GM19239 (cell line): ENCODE data around the gene GNL2.
"Not testable (repeated sequence)": the region's sequence is repeated elsewhere in the genome, so short reads cannot be mapped to it uniquely, and the experiment has no call there.

Experiments
- DNase-seq: peaks from one replicate; pipeline ENCODE4 v3.0.0; 2011; ENCODE audit warnings: low spot score; ENCODE audit not compliant: insufficient read length
- FAIRE-seq: peaks from 2 replicates; lab custom pipeline; 2011; peaks lifted over from hg19 to GRCh38; lab: Jason Lieb, UNC

Gene GNL2

DNA sequence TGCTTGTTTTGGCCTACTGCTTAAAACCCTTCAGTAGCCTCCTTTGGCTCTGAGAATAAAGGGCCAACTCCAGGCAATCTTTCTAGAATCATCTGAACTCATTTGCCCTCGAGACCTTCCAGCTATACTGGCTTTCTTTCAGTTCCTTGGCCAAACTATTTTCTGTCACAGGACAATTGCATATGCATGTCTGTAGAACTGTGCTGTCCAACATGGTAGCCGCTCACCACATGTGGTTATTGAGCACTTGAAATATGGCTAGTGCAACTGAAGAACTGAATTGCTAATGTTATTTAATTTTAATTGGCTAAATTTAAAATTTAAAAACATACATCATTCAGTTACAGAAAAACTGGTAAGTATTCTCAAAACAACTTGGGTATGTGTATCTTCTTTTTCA, 14.3 kb upstream of the GNL2 start:
- no peak for FAIRE-seq

DNA sequence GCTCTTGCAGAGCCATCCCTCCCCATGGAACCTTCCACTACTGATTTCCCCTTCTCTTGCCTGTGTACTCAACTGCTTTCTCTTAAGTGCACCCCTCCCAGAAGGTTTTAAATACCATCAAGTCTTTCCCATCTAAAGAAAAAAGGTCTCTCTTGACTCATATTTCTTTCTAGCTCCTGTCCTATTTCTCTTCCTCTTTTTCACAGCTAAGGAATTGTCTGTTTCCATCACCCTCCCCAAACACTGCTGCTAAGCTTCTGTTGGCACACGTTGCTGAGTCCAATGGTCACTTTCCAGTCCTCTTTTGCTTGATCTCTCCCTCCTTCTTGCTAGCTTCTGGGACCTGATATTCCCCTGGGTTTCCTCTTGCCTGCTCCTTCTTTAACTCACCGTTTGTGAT, 13.3 kb upstream of the GNL2 start:
- DNase-seq, result no peak
- FAIRE-seq, result no peak

More for the DNA sequence above, 14.3 kb upstream of the GNL2 start:
- no peak for DNase-seq

DNA sequence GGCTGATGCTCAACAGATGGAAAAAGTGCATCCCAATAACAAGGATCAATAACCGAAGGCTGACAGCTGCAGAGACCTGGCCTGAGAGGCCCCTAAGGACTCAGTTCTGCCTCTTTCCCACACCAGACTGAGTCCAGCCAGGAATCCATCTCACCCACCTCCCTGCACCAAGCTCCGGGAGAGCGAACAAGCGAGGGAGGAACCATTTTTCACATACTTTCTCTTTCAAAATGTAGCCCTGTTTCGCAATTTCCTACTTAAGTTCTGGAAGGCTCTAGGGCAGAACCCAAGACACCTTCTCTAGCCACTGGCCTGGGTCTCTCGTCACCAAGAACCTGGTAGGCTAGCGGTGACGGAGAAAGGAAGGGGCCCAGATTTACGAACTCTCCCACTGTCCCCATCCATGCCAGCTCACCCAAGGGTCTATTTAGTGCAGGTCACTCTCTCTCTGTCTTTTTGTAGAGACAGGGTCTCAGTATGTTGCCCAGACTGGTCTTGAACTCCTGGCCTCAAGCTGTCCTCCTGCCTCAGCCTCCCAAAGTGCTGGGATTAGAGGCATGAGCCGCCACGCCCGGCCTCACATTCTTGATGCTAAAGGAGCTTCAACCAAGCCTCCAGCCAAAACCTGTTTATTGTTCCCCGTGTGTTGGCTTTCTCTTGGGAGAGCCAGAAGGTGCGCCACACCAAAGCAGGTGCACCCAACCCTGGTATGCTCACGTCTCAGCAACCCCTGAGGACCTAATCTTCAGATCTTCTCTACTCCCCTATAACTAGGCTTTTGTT, 10.9 kb upstream of the GNL2 start:
- no peak for DNase-seq
- no peak for FAIRE-seq

DNA sequence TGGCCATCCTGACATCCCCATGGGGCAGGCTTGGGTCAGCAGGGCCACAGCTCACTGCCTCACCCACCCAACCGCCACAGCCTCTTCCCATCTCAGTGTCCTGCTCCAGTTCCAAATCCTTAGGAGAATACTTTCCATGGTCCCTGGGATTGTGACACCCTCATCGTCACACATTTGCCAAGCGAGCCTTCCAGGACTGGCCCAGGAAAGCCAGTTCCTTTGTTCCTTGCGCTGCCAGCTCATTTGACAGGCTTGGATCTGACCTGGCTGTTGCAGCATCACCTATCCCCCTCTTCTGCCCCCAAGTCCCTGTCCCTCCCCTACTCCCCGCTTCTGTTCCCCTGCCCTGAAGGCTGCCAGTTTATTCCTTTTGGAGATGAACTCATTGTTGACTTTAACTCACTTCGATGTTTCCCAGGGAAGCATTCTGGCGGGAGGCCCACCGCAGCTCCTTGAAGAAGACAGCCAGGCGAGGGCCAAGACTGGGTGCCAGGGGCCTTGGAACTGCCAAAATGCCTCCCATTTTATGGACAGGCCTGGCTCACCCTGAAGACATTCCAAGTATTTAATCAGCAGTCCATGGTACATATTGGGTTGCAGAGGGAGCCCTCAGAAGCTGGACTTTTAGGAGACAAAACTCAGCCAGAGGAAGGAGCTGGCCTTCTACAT, 10.2 kb upstream of the GNL2 start:
- no peak for DNase-seq

DNA sequence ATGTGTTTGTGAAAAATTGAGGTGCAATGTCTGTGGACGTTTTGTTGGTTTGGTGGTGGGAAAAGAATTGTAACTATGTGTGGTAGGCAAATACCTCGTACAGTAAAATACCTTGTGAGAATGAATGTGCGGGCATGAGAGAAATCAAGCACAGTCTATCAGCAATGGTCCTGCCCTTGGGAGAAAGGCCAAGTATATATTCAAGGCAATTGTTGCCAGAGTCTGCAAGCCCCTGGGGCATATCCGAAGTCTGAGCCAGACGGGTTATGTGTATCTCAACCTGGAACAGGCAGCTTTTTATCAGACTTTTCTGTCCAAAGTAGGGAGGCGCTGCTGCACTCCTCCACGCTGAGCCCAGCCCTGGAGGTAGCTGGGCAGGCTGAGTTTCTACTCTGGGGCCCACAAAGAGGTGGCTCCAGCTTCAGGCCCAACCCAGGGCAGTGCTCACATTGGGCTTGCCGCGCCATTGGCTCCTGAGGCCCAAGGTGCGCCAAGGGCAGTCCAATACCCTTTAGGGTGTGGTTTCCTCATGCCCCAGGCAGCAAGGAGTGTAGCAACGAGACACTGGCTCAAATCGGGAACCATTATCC, 9.4 kb upstream of the GNL2 start:
- FAIRE-seq (no peak), DNase-seq (no peak)

More for the DNA sequence above, 10.2 kb upstream of the GNL2 start:
- no peak for FAIRE-seq

DNA sequence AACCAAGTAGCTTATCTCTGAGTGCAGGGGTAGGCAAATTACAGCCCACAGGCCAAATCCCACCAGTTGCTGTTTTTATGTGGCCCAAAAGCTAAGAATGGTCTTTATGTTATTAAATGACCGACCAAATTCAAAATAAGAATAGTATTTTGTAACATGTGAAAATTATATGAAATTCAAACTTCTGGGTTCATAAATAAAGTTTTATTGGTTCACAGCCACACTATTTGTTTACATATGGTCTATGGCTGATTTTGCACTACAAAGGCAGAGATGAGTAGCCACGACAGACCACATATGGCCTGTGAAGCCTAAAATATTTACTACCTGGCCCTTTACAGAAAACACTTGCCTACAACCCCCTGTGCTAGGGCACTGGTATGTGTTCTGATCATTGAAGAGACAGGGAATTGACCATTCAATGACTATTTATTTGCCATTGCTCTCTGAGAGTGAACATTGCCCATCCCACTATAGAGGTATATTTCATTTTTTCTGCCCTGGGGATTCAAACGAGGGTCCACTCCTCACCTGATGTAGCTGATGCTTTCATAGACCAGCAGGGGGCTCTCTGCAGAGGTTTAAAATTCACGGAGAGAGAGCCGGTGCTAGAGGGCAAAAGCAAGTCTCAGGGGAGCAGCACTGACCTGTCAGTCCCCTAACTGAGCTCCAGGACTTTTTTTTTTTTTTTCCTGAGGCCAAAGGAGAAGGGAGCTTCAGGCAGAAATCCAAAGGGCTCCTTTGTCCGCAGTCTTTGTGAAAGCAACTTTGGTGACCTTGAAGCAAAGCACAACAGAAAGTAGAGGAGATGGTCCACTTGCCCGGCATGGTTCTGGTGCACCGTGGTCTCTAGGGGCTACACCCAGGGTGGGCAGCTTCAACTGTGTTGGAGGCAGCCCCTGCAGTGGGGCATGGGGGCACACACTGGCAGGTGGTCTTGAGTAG, 7.3 kb upstream of the GNL2 start:
- DNase-seq, result peak; percentile 50
- peak; percentile 70 for FAIRE-seq

DNA sequence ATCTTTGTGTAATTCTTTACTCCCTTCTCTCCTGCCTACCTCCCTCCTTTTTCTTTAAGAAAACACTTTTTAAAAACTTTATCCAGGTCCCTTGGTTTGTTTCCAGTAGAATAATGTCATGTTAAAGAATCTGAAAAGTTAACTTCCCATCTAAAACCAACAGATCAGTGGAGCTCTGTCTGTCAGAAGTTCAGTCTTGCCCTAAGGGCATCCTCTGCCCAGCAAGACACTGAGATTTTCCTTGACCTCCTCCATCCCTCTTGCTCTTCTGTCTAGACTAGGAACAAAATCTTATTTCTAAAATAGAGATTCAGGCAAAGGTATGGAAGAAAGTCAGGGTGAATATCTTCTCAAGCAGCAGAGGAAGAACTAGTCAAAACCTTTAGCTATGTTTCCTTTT, 5.7 kb upstream of the GNL2 start:
- DNase-seq (no peak), FAIRE-seq (no peak)

DNA sequence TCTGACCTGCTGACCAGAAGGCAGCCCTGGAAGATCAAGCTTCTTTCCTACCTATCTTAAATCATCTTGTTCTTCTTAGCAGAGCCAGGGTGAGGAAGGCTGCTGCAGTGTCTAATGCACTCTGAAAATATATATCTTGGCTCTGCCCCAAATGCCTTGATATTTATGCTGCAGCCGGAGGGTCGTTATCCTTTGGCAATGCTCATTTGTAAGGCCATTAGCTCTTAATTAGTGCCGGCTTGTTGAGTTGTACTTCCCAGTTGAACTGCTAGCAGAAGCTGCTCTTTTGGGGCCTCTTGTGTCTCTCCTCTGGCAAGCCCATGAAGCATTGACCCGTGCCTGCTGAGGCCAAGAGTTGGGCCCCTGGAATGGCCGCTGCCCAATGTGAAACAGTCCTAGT, 4.2 kb upstream of the GNL2 start:
- no peak for FAIRE-seq
- no peak for DNase-seq

DNA sequence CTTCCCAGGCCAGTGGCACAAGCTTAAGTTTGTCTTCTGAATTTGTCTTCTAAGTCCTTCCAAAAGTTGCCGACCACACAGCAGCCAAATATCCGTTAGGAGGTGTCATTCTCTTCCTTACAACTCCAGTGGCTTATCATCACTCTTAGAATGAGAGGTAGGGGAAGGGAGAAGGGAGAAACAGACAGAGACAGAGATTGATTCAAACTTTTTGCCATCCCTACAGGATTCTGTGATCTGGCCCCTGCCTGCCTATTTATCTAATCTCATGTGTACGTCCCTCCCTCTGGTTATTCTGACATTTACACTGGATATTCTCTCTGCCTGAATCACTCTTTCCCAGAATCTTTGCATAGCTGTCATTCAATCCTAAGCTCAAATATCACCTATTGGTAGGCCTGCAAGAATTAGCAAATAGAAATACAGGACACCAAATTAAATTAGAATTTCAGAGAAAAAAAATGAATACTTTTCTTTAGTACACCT, 488 bp upstream of the GNL2 start:
- DNase-seq (no peak), FAIRE-seq (no peak)

DNA sequence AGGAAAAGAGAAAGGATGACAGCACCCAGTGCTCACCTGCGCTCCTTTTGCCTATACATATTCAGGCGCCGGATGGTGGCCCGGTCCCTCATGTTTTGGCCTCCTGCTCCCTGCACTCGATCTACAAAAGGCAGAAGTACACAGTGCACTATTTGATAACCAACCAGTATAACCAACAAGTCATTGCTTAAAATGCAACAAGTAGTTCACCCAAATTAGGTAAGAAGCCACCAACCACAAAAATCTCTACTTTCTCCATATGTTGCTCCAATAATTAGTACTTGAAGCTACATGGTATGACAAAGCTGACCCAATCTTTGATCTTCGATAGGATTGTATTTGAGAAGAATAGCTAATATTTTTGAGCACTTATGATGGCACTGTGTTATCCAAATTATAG, 2.0 kb downstream of the GNL2 start:
- FAIRE-seq (no peak), DNase-seq (no peak)

DNA sequence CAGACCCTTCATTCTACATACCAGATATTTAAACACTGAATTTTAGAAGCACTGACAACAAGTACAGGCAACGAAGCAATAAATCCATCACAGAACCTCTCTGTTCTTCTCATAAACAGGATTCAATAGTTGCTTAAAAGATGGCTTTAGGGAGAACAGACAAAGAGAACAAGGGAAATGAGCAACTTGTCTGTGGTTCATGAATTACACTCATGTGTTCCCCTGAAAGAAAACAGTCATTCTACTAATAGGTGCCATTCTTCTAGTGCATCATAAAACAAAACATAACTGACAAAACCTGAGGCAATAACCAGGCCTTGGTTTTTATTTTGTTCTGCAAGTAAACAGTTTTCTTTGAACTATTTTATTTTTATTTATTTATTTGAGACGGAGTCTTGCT, 6.8 kb downstream of the GNL2 start:
- DNase-seq, result no peak
- FAIRE-seq, result no peak

DNA sequence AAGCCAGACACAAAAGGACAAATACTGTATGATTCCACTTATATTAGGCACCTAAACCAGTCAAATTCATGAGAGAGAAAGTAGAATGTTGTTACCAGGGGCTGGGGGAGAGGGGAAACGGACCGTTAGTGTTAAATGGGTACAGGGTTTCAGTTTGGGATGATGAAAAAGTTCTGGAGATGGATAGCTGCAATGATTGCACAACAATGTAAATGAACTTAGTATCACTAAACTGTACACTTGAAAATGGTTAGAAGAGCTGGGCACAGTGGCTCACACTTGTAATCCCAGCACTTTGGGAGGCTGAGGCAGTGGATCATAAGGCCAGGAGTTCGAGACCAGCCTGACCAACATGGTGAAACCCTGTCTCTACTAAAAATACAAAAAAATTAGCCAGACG, 11.2 kb downstream of the GNL2 start:
- not testable (repeated sequence) for DNase-seq, FAIRE-seq

DNA sequence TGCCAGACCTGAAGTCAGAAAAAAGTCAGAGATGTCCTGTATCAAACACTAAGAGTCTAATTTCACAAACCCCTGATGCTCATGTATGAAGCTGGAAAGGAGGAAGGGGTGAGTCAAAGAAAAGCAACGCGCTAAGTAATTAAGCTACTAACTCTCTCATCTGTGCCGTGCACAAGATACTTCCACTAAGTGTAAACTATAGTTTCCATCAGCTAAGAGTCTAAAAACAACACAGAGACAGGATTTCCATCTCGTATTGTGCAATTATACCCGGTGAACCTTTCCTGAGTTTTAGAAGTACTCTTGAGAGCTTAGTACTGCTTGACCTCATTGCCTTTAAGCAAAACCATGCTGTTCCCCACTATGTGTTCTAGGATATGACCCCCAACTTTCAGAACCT, 20.0 kb downstream of the GNL2 start:
- no peak for FAIRE-seq
- DNase-seq, result no peak

DNA sequence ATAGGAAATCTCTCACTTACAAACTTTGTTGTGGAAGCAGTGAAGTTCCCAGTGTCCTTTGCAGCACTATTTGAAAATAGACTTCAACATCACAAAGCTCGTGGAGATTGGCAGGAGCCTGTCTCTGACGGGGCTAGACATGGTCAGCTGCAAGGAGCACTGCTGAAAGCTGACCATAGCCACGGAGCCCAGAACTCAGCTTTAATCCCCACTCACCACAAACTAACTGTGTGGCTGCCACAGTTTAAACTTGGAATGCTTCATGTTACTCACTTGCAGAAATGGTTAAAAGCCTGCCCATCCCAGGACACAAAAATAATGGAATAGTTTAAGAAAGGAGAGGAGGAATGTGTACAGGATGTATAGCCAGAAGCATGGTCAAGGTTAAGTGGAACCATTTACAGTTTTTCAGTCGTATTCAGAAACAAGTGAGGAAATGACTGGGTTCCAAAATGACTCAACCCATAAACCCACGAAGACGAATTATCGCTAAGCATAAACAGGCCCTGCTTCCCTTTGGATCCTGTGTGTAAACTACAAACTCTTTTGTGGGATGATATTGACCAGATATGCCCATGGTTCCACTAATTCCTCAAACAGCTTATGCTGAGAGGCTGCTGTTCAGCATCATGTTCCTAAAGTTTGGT, 20.8 kb downstream of the GNL2 start:
- DNase-seq, result no peak
- FAIRE-seq, result no peak

DNA sequence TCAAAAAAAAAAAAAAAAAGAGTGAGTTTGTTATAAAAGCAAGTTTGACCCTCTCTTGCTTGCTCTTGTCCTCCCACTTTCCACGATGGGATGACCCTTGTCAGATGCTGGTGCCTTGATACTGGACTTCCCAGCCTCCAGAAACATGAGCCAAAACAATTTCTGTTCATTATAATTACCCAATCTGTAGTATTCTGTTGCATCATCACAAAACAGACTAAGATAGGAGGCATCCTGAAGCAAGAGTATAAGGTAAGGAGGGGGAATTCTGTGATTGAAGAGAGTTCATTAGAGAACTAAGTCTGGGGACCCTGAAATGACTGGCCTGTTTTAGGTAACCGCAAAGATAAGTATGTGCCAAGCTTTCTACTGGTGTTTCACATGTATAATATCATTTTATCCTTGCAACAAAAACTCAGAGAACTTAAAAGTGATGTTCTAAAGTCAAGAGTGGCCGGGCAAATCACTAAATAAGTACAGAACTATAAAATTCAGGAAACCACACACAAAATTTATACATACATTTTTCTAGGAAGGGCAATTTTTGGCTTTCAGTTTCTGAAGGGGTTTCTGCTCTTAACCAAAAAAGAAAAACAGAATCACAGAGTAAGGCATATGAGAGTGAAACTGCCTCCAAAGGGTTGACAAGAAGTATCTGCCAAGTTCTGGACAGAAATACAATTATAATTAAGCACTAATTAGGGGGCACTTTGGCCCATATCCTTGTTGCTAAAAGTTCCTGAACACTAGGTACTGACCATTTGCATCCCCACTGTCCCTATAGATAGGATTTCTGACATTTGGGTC, 25.0 kb downstream of the GNL2 start:
- FAIRE-seq, result no peak
- no peak for DNase-seq

DNA sequence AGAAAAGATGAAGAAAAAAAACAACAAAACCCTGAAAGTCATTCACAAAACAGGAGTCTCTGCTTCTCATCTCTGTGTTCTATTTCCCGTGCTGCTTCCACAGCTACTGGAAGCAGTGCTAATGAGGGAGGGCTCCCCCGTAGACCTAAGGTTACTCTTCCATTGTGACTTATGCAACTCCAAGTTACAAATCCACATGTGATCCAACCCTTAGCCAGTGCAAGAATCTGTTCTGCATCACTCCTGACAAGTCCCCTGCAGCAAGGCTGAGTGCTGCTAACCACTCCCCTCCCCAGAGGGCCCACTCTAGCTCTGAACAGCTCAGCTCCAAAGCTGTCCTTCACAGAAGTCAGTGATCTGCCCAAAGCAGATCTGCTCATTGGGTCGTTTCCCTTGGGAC, 28.7 kb downstream of the GNL2 start:
- DNase-seq (no peak), FAIRE-seq (no peak)

DNA sequence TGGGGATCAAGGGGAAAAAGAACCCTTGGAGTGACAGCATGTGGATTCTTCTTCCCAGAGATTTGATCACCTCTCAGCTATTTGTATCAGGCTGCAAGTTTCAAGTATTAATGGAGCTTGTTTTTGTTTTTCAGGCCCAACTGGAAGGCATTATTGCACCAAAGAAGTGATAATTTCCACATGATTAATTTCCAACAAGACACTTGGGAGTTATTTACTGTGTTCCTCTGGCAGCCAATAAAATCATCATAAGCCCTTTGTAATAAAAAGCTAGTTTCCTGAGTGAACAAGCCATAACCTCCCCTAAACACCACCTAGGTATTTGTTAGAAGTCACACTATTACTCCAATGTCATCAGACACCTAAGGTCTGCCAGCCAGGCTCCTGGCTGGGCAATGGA, 30.8 kb downstream of the GNL2 start:
- FAIRE-seq (no peak), DNase-seq (no peak)

DNA sequence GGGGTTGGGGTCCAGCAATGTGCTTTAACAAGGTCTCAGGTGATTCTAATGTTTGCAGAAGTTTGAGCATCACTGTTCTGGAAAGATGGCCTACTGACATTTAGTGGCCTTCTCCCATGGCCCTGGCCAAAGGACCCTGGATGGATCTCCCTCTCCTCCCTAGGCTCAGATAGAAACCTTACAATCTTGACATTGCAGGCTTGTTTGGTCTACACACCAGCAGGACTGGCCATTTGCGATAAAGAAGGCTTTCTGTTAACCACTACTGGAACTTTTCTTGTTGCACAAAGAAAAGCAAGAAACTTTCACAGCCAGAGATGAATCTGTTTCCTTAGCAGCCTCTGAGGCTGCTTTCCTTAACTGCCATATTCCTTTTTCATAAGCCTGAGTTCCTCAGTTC, 32.8 kb downstream of the GNL2 start:
- DNase-seq (no peak), FAIRE-seq (no peak)
